ENCODE measurements around the gene ATAD1.
"Not testable (repeated sequence)": the region's sequence is repeated elsewhere in the genome, so short reads cannot be mapped to it uniquely, and the experiment has no call there.

ATAD1 gene

DNA sequence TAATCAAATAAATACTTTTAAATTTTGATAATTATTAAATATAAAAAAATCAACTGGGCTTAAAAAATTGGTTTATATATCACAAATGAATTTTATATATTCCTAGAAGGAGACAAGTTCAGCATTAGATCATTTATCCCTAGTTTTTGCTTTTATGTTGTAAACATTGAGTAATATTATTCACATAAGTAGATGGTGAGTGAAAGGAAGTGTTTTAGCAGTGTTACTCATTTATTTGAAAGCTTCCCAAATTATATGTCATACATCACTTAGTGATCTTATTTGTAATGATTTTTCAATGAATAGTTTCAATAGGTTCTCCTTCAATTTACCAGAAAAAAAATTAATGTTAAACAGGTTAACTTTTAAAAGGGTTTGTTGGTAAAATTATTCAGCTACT lies 29.5 kb upstream of the ATAD1 start:
- Histone ChIP-seq H3K27ac (ENCODE audit: low read depth, low read length, poor library complexity, severe bottlenecking) (no peak overlapping the region), H3K36me3 (ENCODE audit: insufficient read depth, low read length) (no peaks in the 10 kb centered on the region), H3K27me3 (ENCODE audit: insufficient read depth, low read length) (no peaks in the 10 kb centered on the region), H3K4me2 (ENCODE audit: low read length) (no peak overlapping the region), H3K79me2 (ENCODE audit: insufficient read depth, low read length) (no peaks in the 10 kb centered on the region), H3K9me3 (ENCODE audit: low read length) (no peaks in the 10 kb centered on the region), H2AFZ (ENCODE audit: low read length) (no peak overlapping the region), H3F3A (ENCODE audit: insufficient read depth, low read length) (no peaks in the 10 kb centered on the region), H4K20me1 (ENCODE audit: insufficient read depth, low read length) (no peaks in the 10 kb centered on the region), H3K4me3 (ENCODE audit: low read depth, low read length, poor library complexity, severe bottlenecking) (no peak overlapping the region), H3K9me2 (ENCODE audit: low read depth, low read length) (no peaks in the 10 kb centered on the region), H3K4me1 (ENCODE audit: insufficient read depth, low read length, severe bottlenecking) (peaks cover 9% of the 10 kb centered on the region), H3K9ac (ENCODE audit: low read length) (no peak overlapping the region)
- TF ChIP-seq EZH2 (IDR thresholded peaks at IDR 0.05; ENCODE audit: borderline replicate concordance, low read length) (no peak), CTCF (IDR thresholded peaks at IDR 0.05; ENCODE audit: low read length) (no peak)

- not testable (repeated sequence) for H3K9ac ChIP-seq (ENCODE audit: low read length); H3K4me2 ChIP-seq (ENCODE audit: low read length); H3K4me3 ChIP-seq (ENCODE audit: low read depth, low read length, poor library complexity, severe bottlenecking); H3K9me2 ChIP-seq (ENCODE audit: low read depth, low read length); H3K9me3 ChIP-seq (ENCODE audit: low read length); H3K79me2 ChIP-seq (ENCODE audit: insufficient read depth, low read length); H4K20me1 ChIP-seq (ENCODE audit: insufficient read depth, low read length); H3K4me1 ChIP-seq (ENCODE audit: insufficient read depth, low read length, severe bottlenecking); H3K27me3 ChIP-seq (ENCODE audit: insufficient read depth, low read length); H3F3A ChIP-seq (ENCODE audit: insufficient read depth, low read length); H3K36me3 ChIP-seq (ENCODE audit: insufficient read depth, low read length); H3K27ac ChIP-seq (ENCODE audit: low read depth, low read length, poor library complexity, severe bottlenecking); H2AFZ ChIP-seq (ENCODE audit: low read length)
Observed at GRCh38 chr10:87846711-87847110, 28.7 kb upstream of the ATAD1 start.

DNA sequence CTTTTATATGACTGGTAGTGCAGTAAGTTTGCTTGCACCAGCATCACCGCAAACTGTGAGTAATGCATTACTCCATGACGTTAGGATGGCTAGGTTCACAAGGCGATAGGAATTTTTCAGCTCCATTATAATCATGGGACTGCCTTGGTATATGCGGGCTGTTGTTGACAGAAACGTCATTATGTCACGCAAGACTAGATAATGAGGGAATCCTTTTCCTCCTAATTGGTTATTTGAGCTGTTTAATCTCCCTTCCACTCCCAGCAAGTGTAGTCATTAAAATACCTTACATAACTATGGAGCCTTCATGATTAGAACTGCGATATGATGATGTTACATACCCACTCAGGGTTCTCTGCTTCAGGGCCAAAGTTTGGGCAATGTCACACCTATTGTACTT lies 28.0 kb upstream of the ATAD1 start:
- no peaks in the 10 kb centered on the region for H3K36me3 ChIP-seq (ENCODE audit: insufficient read depth, low read length)
- H3K9me2 ChIP-seq (ENCODE audit: low read depth, low read length), result no peaks in the 10 kb centered on the region
- no peak for TF ChIP-seq CTCF (IDR thresholded peaks at IDR 0.05; ENCODE audit: low read length)
- no peak for TF ChIP-seq EZH2 (IDR thresholded peaks at IDR 0.05; ENCODE audit: borderline replicate concordance, low read length)
- no peak overlapping the region for H3K4me2 ChIP-seq (ENCODE audit: low read length)
- H3K4me1 ChIP-seq (ENCODE audit: insufficient read depth, low read length, severe bottlenecking), result peaks cover 5% of the 10 kb centered on the region
- no peaks in the 10 kb centered on the region for H3K79me2 ChIP-seq (ENCODE audit: insufficient read depth, low read length)
- H3F3A ChIP-seq (ENCODE audit: insufficient read depth, low read length), result no peaks in the 10 kb centered on the region
- H3K27ac ChIP-seq (ENCODE audit: low read depth, low read length, poor library complexity, severe bottlenecking), result no peak overlapping the region
- H3K27me3 ChIP-seq (ENCODE audit: insufficient read depth, low read length), result no peaks in the 10 kb centered on the region
- H4K20me1 ChIP-seq (ENCODE audit: insufficient read depth, low read length), result no peaks in the 10 kb centered on the region
- no peak overlapping the region for H3K9ac ChIP-seq (ENCODE audit: low read length)
- H3K4me3 ChIP-seq (ENCODE audit: low read depth, low read length, poor library complexity, severe bottlenecking), result no peak overlapping the region
- no peaks in the 10 kb centered on the region for H3K9me3 ChIP-seq (ENCODE audit: low read length)
- no peak overlapping the region for H2AFZ ChIP-seq (ENCODE audit: low read length)

- no peak for TF ChIP-seq EZH2 (IDR thresholded peaks at IDR 0.05; ENCODE audit: borderline replicate concordance, low read length)
- no peak for TF ChIP-seq CTCF (IDR thresholded peaks at IDR 0.05; ENCODE audit: low read length)
- no peak overlapping the region for H3K9ac ChIP-seq (ENCODE audit: low read length)
- no peaks in the 10 kb centered on the region for H3K9me3 ChIP-seq (ENCODE audit: low read length)
- H3K4me1 ChIP-seq (ENCODE audit: insufficient read depth, low read length, severe bottlenecking), result peaks cover 1% of the 10 kb centered on the region
- no peak overlapping the region for H3K27ac ChIP-seq (ENCODE audit: low read depth, low read length, poor library complexity, severe bottlenecking)
- H2AFZ ChIP-seq (ENCODE audit: low read length), result no peak overlapping the region
- H3K4me2 ChIP-seq (ENCODE audit: low read length), result no peak overlapping the region
- H3K9me2 ChIP-seq (ENCODE audit: low read depth, low read length), result no peaks in the 10 kb centered on the region
- H3K4me3 ChIP-seq (ENCODE audit: low read depth, low read length, poor library complexity, severe bottlenecking), result no peak overlapping the region
- no peaks in the 10 kb centered on the region for H3K36me3 ChIP-seq (ENCODE audit: insufficient read depth, low read length)
- no peaks in the 10 kb centered on the region for H3K27me3 ChIP-seq (ENCODE audit: insufficient read depth, low read length)
- H4K20me1 ChIP-seq (ENCODE audit: insufficient read depth, low read length), result no peaks in the 10 kb centered on the region
- H3K79me2 ChIP-seq (ENCODE audit: insufficient read depth, low read length), result no peaks in the 10 kb centered on the region
- H3F3A ChIP-seq (ENCODE audit: insufficient read depth, low read length), result no peaks in the 10 kb centered on the region
Observed at GRCh38 chr10:87845624-87845998, 27.6 kb upstream of the ATAD1 start.

Measured in OCI-LY1 (cell line).